OCI-LY3 (cell line): ENCODE data around the gene MATK.

Experiments
- H2AFZ ChIP-seq: fragments of 200-600, 300-600 bp; shearing (Covaris generic); 2 replicates; pipeline ENCODE4 v1.6.0; 2014; ENCODE audit warnings: antibody characterized with exemption, low read depth, low read length
- H3K27ac ChIP-seq: fragments of 200-600, 300-600 bp; sonication (generic); 2 replicates; pipeline ENCODE4 v1.5.1; 2014; ENCODE audit warnings: mild to moderate bottlenecking, low read length, moderate library complexity, mixed read lengths
- H3K27me3 ChIP-seq: fragments of 200-600, 300-600 bp; sonication (generic); 2 replicates; pipeline ENCODE4 v1.6.1; 2014; ENCODE audit warnings: low read depth, low read length, mixed read lengths
- H3K36me3 ChIP-seq: fragments of 200-600, 300-600 bp; sonication (generic); replicated peaks from 2 replicates; pipeline ENCODE3; 2014; ENCODE audit warnings: low read depth, low read length, mixed read lengths
- H3K4me1 ChIP-seq: fragments of 300-600, 200-600 bp; sonication (generic); 2 replicates; pipeline ENCODE4 v1.6.1; 2014; ENCODE audit warnings: low read length, mixed read lengths
- H3K4me2 ChIP-seq: fragments of 200-600, 300-600 bp; sonication (generic); 2 replicates; pipeline ENCODE4 v1.6.1; 2014; ENCODE audit warnings: low read length, mixed read lengths
- H3K4me3 ChIP-seq: fragments of 300-600, 200-600 bp; sonication (generic); 2 replicates; pipeline ENCODE4 v1.5.1; 2014; ENCODE audit warnings: antibody characterized with exemption, mild to moderate bottlenecking, low read length, moderate library complexity
- H3K79me2 ChIP-seq: fragments of 300-600, 200-600 bp; shearing (Covaris generic); 2 replicates; pipeline ENCODE4 v1.6.1; 2014; ENCODE audit warnings: mild to moderate bottlenecking, low read length, mixed read lengths
- H3K9ac ChIP-seq: fragments of 300-600, 200-600 bp; shearing (Covaris generic); 2 replicates; pipeline ENCODE4 v1.6.0; 2014; ENCODE audit warnings: mild to moderate bottlenecking, low read length, moderate library complexity
- H3K9me3 ChIP-seq: fragments of 200-600, 300-600 bp; shearing (Covaris generic); 2 replicates; pipeline ENCODE4 v1.6.1; 2014; ENCODE audit warnings: low read length, mixed read lengths; ENCODE audit not compliant: insufficient read depth
- H4K20me1 ChIP-seq: fragments of 200-600, 300-600 bp; sonication (generic); 2 replicates; pipeline ENCODE4 v1.6.1; 2016; ENCODE audit warnings: low read length, mixed read lengths; ENCODE audit not compliant: insufficient read depth
- CTCF ChIP-seq: fragments of 200-600, 300-600 bp; sonication (generic); IDR thresholded peaks from 2 replicates; pipeline ENCODE4 v1.5.1; 2014; ENCODE audit warnings: antibody characterized with exemption, low read length, low read depth
- EZH2phosphoT487 ChIP-seq: fragments of 200-600 bp; shearing (Covaris generic); IDR thresholded peaks from 2 replicates; pipeline ENCODE4 v1.6.1; 2018; ENCODE audit warnings: antibody characterized with exemption, mixed run types, low read depth

The MATK gene

GRCh38 chr19:3762501-3763459 is 23.4 kb downstream of the MATK start, which contains the start of gene MRPL54:
TSS of gene MRPL54 (plus strand) at chr19:3762682. CDS start at chr19:3762701, 19 bp downstream.
- peak within 1 kb of the TSS; percentile 97 for H3K9ac ChIP-seq
- peaks cover 17% of the 10 kb centered on the region for H3K36me3 ChIP-seq
- no peaks in the 10 kb centered on the region for H4K20me1 ChIP-seq
- TF ChIP-seq EZH2phosphoT487 (no peak), CTCF (no peak)
- H3K27ac ChIP-seq: peak within 1 kb of the TSS; percentile 91
- H3K4me3 ChIP-seq: peak within 1 kb of the TSS; percentile 96
- H3K27me3 ChIP-seq: no peaks in the 10 kb centered on the region
- H3K4me1 ChIP-seq: peaks cover 7% of the 10 kb centered on the region
- H3K9me3 ChIP-seq: no peaks in the 10 kb centered on the region
- peak within 1 kb of the TSS; percentile 69 for H3K4me2 ChIP-seq
- peaks cover 33% of the 10 kb centered on the region for H3K79me2 ChIP-seq
- peak within 1 kb of the TSS; percentile 85 for H2AFZ ChIP-seq

- Histone ChIP-seq H3K27ac (peak overlapping the region; percentile 91), H3K9ac (peak overlapping the region; percentile 97), H3K9me3 (no peaks in the 10 kb centered on the region), H3K4me1 (peaks cover 7% of the 10 kb centered on the region), H3K4me3 (peak overlapping the region; percentile 96), H3K4me2 (peak overlapping the region; percentile 69), H4K20me1 (no peaks in the 10 kb centered on the region), H3K36me3 (peaks cover 13% of the 10 kb centered on the region), H2AFZ (peak overlapping the region; percentile 85; the same call in 1 of the 2 replicates), H3K79me2 (peaks cover 35% of the 10 kb centered on the region), H3K27me3 (no peaks in the 10 kb centered on the region)
- TF ChIP-seq EZH2phosphoT487: no peak
- TF ChIP-seq CTCF: no peak
Measured at GRCh38 chr19:3762130-3762473, 24.1 kb downstream of the MATK start.

- Histone ChIP-seq H3K4me3 (peak within 1 kb of the TSS; percentile 96), H3K9me3 (no peaks in the 10 kb centered on the region), H3K79me2 (peaks cover 37% of the 10 kb centered on the region), H3K27me3 (no peaks in the 10 kb centered on the region), H2AFZ (peak within 1 kb of the TSS; percentile 85), H3K36me3 (peaks cover 13% of the 10 kb centered on the region), H3K4me1 (peaks cover 7% of the 10 kb centered on the region), H3K27ac (peak within 1 kb of the TSS; percentile 91), H3K9ac (peak within 1 kb of the TSS; percentile 97), H3K4me2 (peak within 1 kb of the TSS; percentile 84), H4K20me1 (no peaks in the 10 kb centered on the region)
- TF ChIP-seq CTCF (peak; percentile 88), EZH2phosphoT487 (no peak)
Measured at GRCh38 chr19:3761382-3762129, 24.6 kb downstream of the MATK start, which contains the start of gene APBA3. TSS of gene APBA3 (minus strand) at chr19:3761692. CDS start at chr19:3760264, 1,428 bp downstream.
